ENCODE results near the gene PBX3.
"Not testable (repeated sequence)": the region's sequence is repeated elsewhere in the genome, so short reads cannot be mapped to it uniquely, and the experiment has no call there.

PBX3 gene

DNA sequence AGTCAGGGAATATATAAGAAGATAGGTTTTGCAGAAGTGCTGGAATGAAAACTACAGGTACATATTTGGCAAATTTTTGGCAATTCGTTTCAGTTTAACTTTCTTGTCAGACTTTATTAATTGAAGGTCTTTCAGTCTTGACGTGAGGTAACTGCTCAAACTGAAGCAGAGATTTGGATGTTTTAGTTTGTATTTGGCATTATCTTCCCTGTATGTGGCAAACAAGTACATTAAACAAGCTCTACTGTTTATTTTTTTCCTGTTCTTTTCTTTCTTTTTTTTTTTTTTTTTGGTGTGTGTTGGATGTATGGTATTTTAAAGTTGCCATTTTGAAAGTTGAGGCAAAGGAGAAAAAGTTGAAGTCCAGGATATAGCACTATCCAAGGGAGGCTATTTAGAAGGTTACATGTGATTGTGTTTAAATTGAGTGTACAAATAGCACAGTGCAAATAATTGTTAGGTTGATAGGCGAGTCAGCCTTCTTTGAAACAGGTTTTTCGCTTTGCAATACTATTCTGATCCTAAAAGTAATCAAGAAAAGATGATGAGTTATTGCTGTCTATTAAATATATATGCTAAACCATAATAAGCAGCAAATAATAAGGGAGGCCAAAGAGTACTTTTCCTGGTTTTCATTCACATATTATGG, 2.2 kb downstream of the PBX3 start:
- DNase-seq: no peak

DNA sequence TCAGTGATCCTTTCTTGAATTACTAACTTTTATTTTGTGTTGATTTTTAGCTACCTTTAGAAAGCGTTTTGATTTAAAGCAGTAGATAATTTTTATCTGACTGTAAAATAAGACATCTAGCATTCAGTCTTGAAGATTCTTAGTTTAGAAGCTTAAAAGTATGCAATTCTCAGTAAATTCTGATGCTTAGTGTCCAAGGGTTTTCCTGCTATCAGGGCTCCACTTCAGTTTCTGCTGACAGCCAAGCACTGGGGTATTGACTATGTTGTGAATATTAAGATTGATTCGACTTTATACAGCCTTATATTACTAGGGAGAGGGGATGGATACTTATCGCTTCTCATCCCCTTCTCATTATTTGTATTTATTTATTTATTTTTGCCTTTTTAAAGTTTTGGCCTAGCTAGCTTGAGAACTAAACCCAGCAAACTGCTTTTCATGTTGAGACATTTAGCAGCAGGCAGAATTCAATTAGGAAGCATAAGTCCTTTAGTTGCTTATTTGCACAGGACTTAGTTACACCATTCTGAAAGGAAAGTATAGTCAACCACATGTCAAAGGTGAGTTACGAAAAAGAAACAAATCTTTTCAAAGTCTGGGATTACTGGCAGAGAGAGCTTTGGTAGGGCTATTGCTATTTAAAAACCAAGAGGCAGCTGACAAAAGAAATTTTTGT, 2.9 kb downstream of the PBX3 start:
- no peak for DNase-seq

DNA sequence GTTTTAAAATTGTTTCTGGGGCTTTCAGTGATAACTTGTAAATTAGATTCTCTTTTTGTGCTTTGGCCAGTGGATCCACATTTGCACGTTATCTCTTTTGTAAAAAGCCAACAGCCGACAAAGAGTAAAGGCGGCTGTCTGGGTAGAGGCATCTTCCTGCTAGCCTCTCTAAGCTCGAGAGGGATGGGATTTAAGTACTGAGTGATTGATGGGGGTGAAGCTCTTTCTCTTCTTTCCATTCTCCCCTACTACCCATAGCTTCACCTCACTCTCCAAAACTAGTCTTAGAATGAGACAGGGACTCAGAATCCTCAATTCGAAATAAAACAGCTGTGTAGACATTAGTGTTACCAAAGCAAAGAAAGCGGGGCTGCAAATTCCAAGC, 3.4 kb downstream of the PBX3 start:
- peak; percentile 46 for DNase-seq

DNA sequence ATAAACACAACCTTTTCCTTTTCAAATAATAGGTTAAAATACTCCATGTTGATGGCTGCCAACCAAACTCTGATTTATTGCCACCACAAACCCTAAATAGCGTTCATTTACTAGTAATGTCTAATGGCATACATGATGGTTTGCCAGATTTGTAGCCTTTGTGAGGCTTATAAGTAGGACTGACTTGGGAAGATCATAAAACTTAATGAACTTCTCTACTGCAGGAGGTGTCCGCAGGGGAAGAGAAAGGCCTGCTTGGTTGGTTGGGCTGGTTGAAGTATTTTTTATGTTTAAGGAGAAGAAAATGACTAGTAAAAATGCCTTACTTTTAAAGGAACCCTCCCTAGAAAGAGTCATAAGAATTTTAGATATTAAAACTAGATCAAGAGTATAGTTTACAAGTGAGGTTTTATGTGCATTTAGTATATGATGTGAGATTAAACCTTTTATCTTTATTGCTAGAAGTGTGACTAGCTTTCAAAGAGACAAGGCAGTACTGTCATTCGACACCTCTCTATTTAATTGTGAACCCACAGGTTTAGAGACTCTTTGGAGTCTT, 5.0 kb downstream of the PBX3 start:
- no peak for DNase-seq

DNA sequence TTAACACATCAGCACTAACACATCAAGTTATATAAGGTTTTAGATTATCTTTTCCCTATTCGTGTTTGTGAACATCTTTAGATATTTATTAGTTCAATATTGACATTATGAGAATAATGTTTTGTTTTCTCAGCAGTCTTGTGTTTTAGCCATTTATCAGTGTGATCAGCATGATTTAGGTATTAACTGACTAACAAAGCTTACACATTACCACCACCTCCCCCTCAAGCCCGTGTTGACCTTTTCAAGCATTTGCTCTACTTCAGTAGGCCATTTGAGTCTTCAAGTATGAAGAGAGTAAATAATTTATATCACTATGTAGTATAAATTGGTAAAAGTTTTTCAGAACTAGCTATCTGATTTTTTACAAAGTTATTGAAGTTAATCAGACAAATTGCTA, 6.9 kb downstream of the PBX3 start:
- DNase-seq: no peak

DNA sequence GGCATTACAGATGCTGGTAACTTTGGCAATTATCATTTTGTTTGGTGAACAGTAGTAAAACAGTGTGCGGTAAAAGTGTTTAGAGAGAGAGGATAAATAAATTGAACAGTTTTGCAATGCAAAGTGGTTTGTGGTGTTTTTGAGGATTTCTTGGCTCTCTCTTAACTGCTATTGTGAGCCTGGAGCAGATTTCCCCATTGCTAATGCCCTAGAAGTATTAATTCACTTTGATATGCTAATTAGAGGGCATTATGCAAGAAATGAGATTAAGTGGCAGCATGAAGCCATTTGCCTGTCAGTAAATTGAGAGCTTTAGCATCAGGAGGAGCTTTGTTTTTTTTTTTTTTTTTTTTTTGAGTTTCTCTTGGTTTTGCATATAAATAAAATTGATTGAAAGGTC, 8.2 kb downstream of the PBX3 start:
- no peak for DNase-seq

DNA sequence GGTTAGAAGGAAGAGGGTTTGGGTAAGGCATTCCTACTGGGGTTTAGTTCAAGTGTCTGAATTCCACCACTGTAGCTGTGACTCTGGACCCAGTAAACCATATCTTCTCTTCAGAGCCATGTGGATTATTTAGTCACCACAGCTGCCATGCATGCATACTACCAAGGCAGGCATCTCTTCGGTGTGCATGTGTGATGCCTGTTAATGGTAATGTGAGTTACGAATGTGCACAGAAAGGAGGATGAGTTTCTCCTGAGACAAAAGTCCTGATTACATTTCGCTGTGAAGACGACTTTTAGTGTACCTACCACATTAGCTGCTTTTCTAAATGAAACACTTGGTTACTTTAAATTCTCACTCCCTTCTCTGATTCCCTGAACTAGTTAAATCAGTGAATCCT, 9.3 kb downstream of the PBX3 start:
- no peak for DNase-seq

DNA sequence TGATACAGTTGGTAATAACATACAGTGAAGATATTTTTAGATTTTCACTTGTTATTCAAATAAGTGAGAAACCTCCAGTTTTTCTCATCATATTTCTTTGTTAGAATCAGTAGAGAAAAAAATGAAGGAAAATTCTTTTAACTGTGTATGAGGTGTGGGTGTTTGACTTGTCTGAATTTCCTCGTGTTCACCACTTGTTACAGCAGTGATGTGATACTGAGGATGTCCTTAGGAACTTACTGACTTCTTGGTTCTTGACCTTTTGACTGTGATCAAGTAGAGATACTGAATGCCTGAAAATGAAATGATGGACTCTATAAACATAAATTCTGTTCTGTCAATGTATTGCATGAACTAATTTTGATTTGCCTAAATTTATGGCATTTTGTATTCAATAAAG, 10.7 kb downstream of the PBX3 start:
- no peak for DNase-seq

DNA sequence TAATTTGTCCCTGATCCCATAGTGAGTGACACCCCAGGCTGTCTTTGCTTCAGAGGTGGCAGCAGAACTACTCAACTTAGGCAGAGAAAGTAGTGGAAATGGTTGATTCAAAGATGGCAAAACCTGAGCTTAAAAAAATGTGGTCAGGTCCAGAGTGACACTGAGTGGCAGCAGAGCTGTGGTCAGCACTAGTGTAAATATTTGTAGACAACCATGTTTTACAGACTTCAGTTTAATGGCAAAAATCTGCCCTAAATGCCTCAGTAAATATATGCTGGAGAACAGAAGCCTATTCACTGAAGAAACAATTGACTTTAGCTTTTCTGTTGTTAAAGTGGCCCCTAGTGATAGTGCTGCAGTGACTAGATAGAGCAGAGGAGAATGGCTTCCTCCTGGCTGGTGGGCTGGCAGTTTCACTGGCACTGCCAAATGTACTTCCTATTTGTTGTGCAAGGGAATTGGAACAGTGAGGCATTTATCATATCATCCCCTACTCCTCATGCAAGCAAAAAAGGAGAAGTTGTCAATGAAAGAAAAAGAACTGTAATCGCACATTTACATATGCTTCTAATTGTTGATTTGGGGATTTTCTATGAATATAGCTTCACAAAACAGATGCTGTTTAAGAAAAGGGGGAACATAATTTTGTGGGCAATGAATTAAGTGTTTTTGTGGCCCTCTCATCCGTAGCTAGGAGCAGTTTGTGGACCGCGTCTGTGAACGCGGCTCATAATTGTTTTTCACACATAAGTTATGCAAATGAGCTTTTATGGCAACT, 12.0 kb downstream of the PBX3 start:
- DNase-seq: no peak

DNA sequence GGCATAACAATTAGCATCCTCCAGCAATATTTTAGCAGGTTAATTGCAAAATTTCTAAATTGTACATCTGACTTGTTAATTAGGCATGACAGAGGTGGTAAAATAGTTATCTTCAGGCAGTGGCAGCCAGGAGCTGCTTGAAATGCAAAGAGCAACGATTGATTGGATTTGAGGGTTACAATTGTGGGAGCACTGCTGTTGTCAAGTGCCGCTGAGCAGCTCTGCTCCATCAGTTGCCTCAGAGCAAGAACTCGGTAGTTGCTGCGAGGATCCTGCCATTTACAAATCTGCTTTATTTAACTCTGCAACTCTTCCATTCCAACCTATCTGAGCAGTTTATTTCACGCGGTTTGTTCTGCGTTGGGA, 12.6 kb downstream of the PBX3 start:
- DNase-seq: no peak

DNA sequence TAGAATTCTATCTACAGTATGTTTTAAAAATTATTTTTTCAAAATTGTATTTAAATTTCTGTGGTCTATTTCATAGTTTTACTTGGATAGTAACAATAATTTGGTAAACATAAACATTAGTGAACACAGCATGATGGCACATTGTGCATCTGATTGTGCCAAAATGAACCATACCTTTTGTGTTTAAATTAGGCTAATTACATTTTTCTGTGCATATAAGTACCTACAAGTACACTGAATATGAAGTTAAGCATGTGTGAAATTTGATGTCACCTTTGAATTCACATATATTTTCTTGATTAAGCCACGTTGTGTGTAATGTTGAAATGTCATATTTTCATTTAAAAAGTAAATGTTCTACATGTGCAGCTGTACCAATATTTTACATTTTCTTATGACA, 13.4 kb downstream of the PBX3 start:
- DNase-seq: no peak

DNA sequence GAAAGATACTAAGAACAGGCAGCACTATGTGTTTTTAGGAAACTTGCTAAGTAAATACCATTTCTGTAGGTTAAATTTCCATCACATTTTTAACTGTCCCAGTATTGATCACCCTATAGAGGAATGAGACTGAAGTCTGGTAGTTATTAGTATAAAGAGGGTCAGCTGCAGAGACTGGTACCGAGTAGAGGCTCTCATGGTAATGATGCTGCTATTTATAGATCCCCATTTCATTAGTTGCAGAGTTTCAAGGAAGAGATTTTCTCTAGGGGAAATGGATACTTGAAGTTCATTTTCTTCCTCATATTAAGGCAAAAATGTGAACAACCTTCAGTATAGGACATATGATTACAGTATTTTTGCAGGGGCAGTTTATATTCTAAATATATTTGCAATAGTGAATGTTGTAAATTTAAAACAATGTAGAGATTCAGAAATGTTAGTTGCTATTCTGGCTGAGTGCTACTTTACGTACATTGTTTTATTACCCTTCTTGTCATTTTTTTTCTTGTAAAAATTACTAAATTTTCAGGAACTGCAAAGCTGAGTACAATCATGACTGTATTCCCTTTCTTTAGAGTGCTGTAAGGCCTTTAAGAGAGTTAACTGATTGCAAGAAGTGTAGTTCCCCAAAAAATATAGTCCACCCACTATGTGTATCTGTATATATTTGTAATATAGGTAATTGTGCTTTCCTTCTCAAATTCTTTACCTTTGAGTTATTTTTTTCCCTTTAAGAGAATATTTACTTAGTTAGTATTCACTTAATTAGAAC, 14.7 kb downstream of the PBX3 start:
- DNase-seq: no peak

DNA sequence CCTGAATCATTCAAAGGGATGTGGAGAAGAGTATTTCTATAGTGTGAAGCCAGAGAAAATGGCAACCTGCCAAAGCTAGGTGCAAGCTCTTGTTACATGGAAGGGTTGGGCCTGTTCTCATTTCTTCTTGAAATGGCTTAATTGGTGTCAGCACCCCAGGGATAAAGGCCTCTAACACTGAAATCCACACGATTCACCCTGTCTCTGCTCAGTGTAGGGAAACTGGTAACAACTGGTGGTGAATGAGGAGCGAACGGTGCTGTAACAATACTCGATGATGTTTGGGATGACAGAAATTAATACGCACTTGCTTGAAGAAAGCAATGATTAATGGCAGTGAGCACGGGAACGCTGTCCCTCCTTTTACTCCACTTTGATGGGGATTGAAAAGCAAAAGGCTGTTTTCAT, 16.2 kb downstream of the PBX3 start:
- peak; percentile 72 for DNase-seq

DNA sequence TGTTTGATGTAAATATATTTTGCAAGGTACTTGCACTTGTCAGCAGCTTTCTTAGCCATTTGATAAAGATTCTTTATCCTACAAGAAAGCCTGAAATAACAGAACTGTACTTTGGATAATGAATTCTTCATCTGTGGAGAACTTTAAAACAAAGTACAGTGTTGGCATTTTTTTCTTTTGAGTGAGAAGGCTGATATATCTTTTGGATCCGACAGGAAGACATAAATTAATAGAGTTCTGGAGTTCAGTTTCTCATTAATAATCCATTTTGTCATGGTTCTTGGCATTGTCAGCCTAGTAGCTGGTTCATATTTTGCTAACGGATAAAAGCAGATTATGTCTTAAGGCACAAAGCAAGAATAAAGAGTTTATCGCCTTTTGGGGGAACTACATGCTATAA, 17.0 kb downstream of the PBX3 start:
- no peak for DNase-seq

DNA sequence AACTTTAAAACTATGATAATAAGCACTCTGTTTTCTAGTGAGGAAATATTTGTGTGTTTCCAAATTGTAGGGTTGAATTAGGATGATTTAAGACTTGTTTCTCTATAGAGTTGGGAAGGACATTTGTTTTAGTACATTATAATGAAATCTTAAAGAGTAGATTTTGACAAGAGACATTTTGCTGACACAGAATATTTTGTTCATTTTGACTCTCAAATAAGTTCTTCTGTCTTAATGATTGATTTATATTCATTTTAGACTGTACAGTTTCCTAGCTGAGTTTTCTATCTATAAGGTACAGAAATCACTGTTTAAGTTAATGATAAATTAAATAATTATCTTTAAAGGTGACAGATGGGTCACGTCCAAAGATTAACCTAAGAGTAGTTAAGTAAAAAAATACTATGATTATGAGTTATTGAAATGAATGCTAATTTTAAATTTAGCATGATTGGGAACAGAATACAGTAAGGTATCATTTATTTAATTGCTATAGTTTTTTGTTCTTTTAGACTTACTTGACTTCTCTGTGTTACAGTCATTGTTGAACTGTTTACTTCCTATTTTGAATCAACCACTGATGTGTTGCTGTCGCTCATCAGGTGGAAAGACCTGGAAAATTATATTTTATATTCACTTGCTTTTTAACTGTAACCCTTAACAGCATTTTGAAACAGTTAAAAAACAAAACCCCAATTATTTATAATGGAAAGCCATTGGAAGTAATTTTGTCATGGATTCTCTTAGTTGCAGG, 19.5 kb downstream of the PBX3 start:
- no peak for DNase-seq

DNA sequence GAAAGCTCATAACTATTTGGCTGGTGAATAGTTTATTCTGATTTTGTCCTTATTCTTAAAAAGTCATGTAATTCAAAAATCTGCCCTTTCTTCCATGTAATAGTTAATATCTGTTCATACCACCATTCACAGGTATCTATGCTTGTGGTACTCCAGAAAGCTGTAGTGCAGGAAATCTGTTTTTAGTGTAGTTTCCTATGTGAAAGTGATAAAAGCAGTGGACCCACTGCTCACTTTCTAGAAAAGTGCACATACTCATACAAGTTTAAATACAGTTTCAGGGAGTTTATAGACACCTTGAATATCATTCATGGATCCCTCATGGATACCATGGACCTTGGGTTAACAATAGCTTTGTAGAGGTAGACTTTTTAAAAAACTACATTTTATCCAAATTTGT, 20.2 kb downstream of the PBX3 start:
- no peak for DNase-seq

DNA sequence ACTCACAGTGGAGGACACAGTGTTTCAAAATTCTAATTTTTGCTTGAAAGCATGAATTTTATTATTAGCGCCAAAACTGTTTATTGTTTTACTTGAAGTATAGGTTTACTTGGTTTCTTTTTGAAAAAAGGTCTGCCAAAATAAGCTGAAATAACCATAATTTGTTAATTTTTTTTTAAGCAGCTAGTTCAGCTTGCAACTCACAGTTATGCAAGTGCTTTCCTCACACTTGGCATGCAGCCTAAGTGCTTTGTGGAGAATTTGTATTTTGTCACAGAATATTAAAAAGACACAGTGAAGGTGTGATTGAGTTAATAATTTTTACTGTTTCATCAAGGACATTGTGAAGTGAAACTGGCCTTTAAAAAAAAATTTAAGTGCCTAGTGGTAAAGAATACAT, 21.6 kb downstream of the PBX3 start:
- no peak for DNase-seq

DNA sequence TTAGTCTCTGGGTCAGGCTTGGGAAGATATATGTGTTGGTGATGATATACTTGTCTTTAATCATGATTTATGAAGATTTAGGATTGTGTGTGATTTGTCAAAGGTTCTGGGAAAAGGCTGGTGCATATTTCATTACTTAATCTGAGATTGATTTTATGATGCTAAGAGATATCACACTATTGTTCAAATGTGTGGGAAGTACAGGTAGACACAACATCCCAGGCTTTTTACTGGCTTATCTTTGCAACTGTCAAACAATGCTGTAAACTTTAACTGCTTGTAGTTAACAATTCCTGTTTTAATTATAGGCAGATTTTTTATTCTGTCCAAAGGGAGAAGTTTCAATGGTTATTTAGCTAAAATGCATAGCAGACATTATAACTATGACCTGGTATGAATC, 23.9 kb downstream of the PBX3 start:
- DNase-seq: no peak

DNA sequence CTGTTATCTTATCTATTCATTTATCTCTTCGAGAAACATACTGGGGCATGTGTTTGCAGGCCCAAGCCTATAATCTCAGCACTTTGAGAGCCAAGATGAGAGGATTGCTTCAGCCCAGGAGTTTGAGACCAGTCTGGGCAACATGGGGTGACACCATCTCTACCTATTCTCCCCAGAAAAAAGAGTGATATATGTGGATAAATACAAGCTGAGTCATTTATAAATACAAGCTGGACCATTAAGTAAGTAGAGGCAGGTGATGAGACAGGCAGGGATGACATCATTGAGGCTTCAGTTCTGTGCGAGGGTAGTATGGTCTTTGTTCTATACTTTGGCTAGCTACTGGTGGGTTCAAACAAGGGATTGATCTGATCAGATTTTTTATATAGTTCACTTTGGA, 25.6 kb downstream of the PBX3 start:
- DNase-seq: no peak

DNA sequence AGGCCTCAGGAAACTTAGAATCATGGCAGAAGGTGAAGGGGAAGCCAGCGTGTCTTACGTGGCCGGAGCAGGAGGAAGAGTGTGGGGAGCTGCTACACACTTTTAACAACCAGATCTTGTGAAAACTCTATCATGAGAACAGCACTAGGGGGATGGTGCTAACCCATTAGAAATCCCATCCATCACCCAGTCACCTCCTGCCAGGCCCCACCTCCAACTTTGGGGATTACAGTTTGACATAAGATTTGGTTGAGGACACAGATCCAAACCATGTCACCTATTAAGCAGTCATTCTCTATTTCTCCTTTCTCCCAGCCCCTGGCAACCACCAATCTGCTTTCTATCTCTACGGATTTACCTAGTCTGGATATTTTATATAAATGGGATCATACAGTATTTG, 26.9 kb downstream of the PBX3 start:
- no peak for DNase-seq

DNA sequence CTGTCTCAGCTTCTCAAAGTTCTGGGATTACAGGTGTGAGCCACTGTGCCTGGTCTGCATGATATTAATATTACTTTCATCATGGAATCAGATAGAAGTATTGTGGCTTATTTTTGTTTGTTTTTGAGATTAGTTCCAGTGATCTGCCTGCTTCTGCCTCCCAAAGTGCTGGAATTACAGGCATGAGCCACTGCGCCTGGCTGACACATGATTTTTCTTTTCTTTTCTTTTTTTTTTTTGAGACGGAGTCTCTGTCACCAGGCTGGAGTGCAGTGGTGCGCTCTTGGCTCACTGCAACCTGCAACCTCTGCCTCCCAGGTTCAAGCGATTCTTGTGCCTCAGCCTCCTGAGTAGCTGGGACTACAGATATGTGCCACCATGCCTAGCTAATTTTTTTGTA, 29.6 kb downstream of the PBX3 start:
- not testable (repeated sequence) for DNase-seq

DNA sequence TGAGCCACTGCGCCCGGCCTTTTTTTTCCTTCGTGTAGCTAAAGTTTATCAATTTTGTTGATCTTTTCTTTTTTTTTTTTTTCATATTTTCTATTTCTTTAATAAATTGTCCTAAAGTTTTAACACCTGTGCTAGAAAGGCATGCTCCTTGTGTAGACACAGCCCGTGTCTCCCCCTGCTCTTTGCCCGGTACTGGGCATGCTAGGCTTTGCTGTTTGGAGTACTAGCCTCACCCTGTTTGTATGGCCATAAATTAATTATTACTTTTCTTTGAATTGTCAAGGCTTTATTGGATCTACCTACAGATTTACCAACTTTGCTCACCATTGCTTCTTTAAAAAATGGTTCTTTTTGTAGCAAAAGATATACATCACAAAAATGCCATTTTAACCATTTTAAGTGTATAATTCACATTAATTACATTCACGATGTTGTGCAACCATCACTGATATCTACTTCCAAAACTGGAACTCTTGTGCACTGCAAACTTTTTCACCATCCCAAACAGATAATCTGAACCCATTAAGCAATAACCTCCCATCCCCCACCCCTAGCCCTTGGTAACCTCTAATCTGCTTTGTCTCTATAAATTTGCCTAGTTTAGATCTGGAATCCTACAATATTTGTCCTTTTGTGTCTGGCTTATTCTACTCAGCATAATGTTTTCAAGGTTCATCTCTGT, 31.5 kb downstream of the PBX3 start:
- DNase-seq: not testable (repeated sequence)

Measured in NCI-H187 treated with DMSO at 0.1 percent for 48 hours (cell line).